Mucosa of descending colon (tissue), 3 donors: ENCODE measurements around the gene CDIPT. TPM values are rescaled to one million over a fixed set of nuclear protein-coding genes. Genes with fewer than 3 reads are reported as not detected.

ENCODE experiments used
- ATAC-seq: fragments of 200-7000 bp; cut with Tn5 transposase; one replicate; pipeline ENCODE4 v1.9.1; 2020; ENCODE audit warnings: mild to moderate bottlenecking, moderate library complexity
- DNase-seq, 3 donors: peaks; one replicate each; pipeline ENCODE4 v3.0.0-alpha.2; 2020
- H3K36me3 ChIP-seq: fragments of 200-600 bp; one replicate; pipeline ENCODE4 v1.8.0; 2021; ENCODE audit warnings: low read depth, mild to moderate bottlenecking
- H3K4me1 ChIP-seq: fragments of 200-600 bp; one replicate; pipeline ENCODE4 v1.8.0; 2021; ENCODE audit warnings: low read depth, mild to moderate bottlenecking
- H3K4me3 ChIP-seq: fragments of 200-600 bp; one replicate; pipeline ENCODE4 v1.8.0; 2021; ENCODE audit warnings: mild to moderate bottlenecking
- H3K9me3 ChIP-seq: fragments of 200-600 bp; one replicate; pipeline ENCODE4 v1.8.0; 2021; ENCODE audit warnings: mild to moderate bottlenecking
- intact Hi-C, 2 donors: fragments of 100-400 bp; cut with DNase I in 1 of 2; cut with micrococcal nuclease in 1 of 2; formaldehyde crosslinking; loops; one replicate each; pipeline versions ENCODE4 v1.11.0 to v1.11.1; 2022; cut with DNase I, micrococcal nuclease
- total RNA-seq, 3 donors: library from RNA; stranded (reverse); fragmentation: NEBNext Ultra II Directional in 2 of 3; extraction: Animal tissue kit (Norgen Biotek cat#: 25700) in 2 of 3; gene quantifications; one replicate each; pipeline versions ENCODE4 v1.2.1 to v1.2.4, GENCODE V29; 2021 to 2023
- TF ChIP-seq, protein P1 (sequence below): fragments of 200-600 bp; IDR thresholded peaks from one replicate; pipeline ENCODE4 v1.8.0; 2022; ENCODE audit warnings: antibody characterized with exemption, mild to moderate bottlenecking
- donor health status: DM: no; HTN: no; CAD: no; lungs with moderate emphysema.
- donor health status: DM: no; HTN: no; CAD: no.
- donor health status: DM: no; HTN: yes; CAD: no.

CDIPT gene
- total RNA-seq, 3 donors from 2014 or later = 53.1 to 102 (median 90.5) TPM

DNA sequence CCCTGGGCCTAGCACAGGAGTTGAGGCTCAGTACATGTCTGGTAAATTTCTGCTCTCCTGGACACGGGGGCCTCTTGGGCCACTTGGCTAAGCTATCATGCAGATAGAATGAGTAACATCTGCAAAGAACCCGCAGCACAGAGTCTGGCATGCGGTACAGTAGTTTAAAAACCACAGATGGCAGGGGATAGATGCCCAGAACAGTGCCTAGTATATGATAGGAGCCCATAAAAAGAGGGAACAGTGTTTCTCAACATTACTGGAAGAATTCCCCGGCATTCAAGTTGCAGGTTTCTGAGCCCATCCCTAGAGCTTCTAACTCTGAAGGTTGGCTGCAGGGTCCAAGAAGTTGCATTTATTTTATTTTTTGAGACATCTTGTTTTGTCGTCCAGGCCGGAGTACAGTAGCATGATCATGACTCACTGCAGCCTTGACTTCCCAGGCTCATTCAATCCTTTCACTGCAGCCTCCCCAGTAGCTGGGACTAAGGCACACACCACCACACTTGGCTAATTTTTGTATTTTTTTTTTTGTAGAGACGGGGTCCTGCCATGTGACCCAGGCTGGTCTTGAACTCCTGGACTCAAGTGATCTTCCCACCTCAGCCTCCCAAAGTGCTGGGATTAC lies 5.8 kb downstream of the CDIPT start:
- Histone ChIP-seq H3K4me3 (no peak overlapping the region), H3K36me3 (peaks cover 7% of the 10 kb centered on the region), H3K4me1 (peaks cover 16% of the 10 kb centered on the region), H3K9me3 (no peaks in the 10 kb centered on the region)
- TF ChIP-seq, protein P1, sequence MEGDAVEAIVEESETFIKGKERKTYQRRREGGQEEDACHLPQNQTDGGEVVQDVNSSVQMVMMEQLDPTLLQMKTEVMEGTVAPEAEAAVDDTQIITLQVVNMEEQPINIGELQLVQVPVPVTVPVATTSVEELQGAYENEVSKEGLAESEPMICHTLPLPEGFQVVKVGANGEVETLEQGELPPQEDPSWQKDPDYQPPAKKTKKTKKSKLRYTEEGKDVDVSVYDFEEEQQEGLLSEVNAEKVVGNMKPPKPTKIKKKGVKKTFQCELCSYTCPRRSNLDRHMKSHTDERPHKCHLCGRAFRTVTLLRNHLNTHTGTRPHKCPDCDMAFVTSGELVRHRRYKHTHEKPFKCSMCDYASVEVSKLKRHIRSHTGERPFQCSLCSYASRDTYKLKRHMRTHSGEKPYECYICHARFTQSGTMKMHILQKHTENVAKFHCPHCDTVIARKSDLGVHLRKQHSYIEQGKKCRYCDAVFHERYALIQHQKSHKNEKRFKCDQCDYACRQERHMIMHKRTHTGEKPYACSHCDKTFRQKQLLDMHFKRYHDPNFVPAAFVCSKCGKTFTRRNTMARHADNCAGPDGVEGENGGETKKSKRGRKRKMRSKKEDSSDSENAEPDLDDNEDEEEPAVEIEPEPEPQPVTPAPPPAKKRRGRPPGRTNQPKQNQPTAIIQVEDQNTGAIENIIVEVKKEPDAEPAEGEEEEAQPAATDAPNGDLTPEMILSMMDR = no peak
- intact Hi-C loops = no loop called here
- DNase-seq = no peak
- ATAC-seq = no peak

DNA sequence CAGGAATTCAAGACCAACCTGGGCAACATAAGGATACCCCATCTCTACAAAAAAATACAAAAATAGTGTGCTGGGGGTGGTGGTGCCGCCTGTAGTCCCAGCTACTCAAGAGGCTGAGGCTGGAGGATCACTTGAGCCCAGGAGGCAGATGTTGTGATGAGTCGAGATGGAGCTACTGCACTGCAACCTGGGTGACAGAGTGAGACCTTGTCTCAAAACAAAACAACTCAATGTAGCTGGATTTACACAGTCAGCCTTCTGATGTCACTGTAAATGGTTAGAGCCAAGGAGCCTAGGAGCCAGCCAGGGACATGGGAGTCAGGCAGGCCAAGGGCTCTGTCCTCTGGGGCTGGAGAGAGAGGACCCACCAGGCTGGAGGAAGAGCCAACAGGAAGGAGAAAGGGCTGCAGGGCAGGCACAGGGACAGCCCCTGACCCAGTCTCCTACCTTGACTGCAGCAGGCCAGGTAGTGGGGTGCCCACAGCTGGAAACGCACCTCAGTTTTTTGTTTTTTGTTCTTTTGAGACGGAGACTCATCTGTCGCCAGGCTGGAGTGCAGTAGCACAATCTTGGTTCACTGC lies 8.4 kb downstream of the CDIPT start:
- ATAC-seq = no peak

DNA sequence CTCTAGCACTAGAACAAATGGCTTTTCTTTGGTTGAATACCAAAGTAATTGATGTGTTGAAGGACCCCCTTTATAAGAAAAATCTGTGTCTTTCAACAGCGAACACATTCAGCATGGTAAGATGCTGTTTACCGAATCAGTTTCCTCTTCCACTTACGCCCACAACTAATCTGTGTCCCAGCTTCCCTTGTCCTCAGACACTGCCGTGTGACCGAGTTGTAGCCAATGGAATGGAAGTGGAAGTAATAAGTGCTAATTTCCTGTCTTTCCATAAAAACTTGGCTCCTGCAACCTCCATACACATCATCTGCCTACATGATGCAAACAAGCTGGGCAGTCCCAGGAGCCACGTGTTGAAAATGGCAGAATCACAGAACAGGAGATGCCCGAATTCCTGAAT lies 10.4 kb downstream of the CDIPT start:
- H3K4me3 ChIP-seq = no peak overlapping the region
- ATAC-seq = no peak
- H3K4me1 ChIP-seq = no peaks in the 10 kb centered on the region
- intact Hi-C loops = no loop called here
- H3K9me3 ChIP-seq = no peaks in the 10 kb centered on the region
- no peak for DNase-seq
- H3K36me3 ChIP-seq = peaks cover 3% of the 10 kb centered on the region
- TF ChIP-seq, protein P1 = no peak

More for the DNA sequence above, 8.4 kb downstream of the CDIPT start:
- intact Hi-C loops = no loop called here
- Histone ChIP-seq H3K4me3 (no peak overlapping the region), H3K4me1 (no peaks in the 10 kb centered on the region), H3K36me3 (peaks cover 7% of the 10 kb centered on the region), H3K9me3 (no peaks in the 10 kb centered on the region)
- TF ChIP-seq, protein P1 = no peak
- no peak for DNase-seq

DNA sequence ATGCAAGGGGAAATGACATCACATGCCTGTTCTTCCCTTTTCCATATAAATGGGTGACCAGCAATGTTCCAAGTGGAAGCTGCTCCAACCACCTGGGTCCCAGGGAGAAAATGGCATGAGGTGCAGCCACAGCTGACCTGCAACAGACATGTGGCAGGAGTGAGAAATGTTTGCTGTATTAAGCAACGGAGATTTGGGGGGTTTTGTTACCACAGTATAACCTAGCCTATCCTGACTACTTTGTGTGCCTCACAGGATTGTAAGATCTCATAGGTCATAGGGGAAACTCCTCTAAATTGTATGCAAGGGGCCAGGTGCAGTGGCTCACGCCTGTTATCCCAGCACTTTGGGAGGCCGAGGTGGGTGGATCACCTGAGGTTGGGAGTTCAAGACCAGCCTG lies 12.0 kb downstream of the CDIPT start:
- TF ChIP-seq, protein P1 = no peak
- intact Hi-C loops = no loop called here
- no peaks in the 10 kb centered on the region for H3K9me3 ChIP-seq
- H3K4me3 ChIP-seq = no peak overlapping the region
- DNase-seq (no peak), ATAC-seq (no peak)
- no peaks in the 10 kb centered on the region for H3K4me1 ChIP-seq
- H3K36me3 ChIP-seq = peaks cover 7% of the 10 kb centered on the region

DNA sequence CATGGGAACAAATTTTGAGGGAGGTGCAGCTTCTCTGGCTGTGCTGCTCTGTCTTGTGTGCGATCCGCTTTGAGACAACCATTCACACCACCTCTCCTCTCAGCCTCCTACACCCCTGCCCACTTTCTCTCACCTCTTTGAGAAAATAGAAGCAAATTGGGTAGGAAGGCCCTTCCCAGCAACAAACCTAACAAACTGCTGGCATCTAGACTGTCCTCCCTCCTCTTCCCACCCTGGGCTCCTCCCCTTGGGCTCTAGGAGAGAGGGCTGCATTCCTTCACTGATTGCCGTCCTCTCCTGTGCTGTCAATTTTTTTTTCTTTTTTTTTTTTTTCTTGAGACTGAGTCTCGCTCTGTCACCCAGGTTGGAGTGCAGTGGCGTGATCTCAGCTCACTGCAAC lies 13.5 kb downstream of the CDIPT start:
- ATAC-seq (no peak), DNase-seq (no peak)
- Histone ChIP-seq H3K4me3 (no peak overlapping the region), H3K36me3 (peaks cover 18% of the 10 kb centered on the region), H3K9me3 (no peaks in the 10 kb centered on the region), H3K4me1 (no peaks in the 10 kb centered on the region)
- intact Hi-C loops = no loop called here
- TF ChIP-seq, protein P1 = no peak
